ENCODE data around the gene SLC39A11.

- no peak for TF ChIP-seq EP300 (IDR thresholded peaks at IDR 0.05)
- no peak for TF ChIP-seq CTCF (IDR thresholded peaks at IDR 0.05)
- TF ChIP-seq POLR2AphosphoS5 (IDR thresholded peaks at IDR 0.05) = no peak
- TF ChIP-seq POLR2A (IDR thresholded peaks at IDR 0.05) = no peak
Observed at GRCh38 chr17:72869630-72870029, 222.9 kb downstream of the SLC39A11 start.

Measured in upper lobe of left lung (tissue), 4 donors.